ENCODE data around the gene PDCD11. TPM values are rescaled to one million over a fixed set of nuclear protein-coding genes. Genes with fewer than 3 reads are reported as not detected.
"Not testable (repeated sequence)": the region's sequence is repeated elsewhere in the genome, so short reads cannot be mapped to it uniquely, and the experiment has no call there.

The PDCD11 gene, protein sequence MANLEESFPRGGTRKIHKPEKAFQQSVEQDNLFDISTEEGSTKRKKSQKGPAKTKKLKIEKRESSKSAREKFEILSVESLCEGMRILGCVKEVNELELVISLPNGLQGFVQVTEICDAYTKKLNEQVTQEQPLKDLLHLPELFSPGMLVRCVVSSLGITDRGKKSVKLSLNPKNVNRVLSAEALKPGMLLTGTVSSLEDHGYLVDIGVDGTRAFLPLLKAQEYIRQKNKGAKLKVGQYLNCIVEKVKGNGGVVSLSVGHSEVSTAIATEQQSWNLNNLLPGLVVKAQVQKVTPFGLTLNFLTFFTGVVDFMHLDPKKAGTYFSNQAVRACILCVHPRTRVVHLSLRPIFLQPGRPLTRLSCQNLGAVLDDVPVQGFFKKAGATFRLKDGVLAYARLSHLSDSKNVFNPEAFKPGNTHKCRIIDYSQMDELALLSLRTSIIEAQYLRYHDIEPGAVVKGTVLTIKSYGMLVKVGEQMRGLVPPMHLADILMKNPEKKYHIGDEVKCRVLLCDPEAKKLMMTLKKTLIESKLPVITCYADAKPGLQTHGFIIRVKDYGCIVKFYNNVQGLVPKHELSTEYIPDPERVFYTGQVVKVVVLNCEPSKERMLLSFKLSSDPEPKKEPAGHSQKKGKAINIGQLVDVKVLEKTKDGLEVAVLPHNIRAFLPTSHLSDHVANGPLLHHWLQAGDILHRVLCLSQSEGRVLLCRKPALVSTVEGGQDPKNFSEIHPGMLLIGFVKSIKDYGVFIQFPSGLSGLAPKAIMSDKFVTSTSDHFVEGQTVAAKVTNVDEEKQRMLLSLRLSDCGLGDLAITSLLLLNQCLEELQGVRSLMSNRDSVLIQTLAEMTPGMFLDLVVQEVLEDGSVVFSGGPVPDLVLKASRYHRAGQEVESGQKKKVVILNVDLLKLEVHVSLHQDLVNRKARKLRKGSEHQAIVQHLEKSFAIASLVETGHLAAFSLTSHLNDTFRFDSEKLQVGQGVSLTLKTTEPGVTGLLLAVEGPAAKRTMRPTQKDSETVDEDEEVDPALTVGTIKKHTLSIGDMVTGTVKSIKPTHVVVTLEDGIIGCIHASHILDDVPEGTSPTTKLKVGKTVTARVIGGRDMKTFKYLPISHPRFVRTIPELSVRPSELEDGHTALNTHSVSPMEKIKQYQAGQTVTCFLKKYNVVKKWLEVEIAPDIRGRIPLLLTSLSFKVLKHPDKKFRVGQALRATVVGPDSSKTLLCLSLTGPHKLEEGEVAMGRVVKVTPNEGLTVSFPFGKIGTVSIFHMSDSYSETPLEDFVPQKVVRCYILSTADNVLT (N-terminal part only)
- polyA plus RNA-seq = 10 to 100 TPM; 12.2 to 15.5 TPM

DNA sequence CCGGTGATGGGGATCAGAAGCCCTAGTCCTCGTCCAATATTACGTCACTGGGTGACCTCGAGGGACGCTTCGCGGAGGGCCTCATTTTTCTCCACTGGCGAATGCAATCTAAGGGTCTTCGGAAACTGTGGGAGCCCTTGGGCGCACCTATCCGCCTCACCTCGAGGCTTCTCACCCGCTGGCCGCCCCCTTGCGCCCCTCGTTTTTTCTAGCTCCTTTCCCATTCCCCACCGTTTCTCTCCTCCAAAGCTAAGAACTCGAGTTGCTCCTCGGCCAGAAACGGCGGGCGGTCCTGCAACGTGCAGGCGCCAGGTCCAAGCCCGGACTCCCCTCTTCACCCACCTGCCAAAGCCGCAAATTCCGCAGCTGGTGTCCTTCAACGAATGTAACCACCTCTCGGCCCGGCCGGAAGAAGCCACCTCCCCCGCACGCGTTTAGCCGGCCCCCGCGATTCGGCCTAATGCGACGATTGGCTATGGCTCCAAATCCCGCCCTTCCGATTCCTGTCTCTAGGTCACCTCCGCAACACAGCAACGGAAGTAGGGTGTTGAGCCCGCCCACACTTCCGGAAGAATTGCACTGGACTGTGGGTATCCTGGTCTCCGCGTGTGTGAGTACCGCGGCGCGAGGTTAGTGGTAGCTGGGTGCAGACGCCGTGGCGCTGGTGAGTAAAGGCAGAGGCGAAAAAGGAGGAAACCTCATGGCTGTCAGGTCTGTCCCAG lies at the start of gene PDCD11, which contains the start of gene ATP5MK:
Gene PDCD11, plus strand, starts transcription at position 560 of the 722 bp plus-strand sequence. CDS start 1,801 bp downstream, outside the sequence.
Gene ATP5MK, minus strand, starts transcription at position 409 of the 722 bp plus-strand sequence. CDS start 4,018 bp downstream, outside the sequence.
- WGBS, 2 donors = 0% methylated on average over 56 of the region's 56 CpGs
- Histone ChIP-seq H3K4me1 (ENCODE audit: control insufficient read depth in 2 of 2, insufficient read depth in 2 of 2, low read length in 1 of 2) (peaks cover 5% of the 10 kb centered on the region in 2 donors), H3K4me3 (ENCODE audit: low read depth in 1 of 2, low read length in 2 of 2) (peak within 1 kb of the TSS; percentile 98 to 99), H3K9me3 (ENCODE audit: control insufficient read depth in 2 of 2, insufficient read depth in 1 of 2, low read depth in 1 of 2, low read length in 1 of 2) (no peaks in the 10 kb centered on the region), H3K27ac (ENCODE audit: low read depth in 2 of 2, low read length in 1 of 2) (peak within 1 kb of the TSS; percentile 86 to 91), H3K27me3 (ENCODE audit: control insufficient read depth in 1 of 2, insufficient read depth in 2 of 2, low read length in 2 of 2) (no peaks in the 10 kb centered on the region), H3K36me3 (ENCODE audit: control insufficient read depth in 2 of 2, insufficient read depth in 2 of 2, low read length in 1 of 2) (peaks cover 2 to 13% of the 10 kb centered on the region in 2 donors)

DNA sequence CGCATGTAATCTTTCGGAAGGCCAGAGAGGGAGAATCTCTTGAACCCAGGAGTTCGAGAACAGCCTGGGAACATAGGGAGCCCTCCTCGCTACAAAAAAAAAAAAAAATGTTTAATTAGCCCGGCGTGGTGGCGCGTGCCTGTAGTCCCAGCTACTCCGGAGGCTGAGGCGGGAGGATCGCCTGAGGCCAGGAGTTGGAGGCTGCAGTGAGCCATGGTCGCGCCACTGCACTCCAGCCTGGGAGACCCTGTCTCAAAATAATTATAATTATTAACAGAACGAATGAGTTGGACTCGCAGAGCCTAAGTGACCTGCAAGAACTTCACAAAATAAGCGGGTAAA lies 46.3 kb upstream of the PDCD11 start:
- 47 to 53% methylated on average over 16 of the region's 16 CpGs for WGBS, 2 donors
- peak overlapping the region; percentile 74 for H3K27ac ChIP-seq (ENCODE audit: low read depth in 2 of 2, low read length in 1 of 2)

DNA sequence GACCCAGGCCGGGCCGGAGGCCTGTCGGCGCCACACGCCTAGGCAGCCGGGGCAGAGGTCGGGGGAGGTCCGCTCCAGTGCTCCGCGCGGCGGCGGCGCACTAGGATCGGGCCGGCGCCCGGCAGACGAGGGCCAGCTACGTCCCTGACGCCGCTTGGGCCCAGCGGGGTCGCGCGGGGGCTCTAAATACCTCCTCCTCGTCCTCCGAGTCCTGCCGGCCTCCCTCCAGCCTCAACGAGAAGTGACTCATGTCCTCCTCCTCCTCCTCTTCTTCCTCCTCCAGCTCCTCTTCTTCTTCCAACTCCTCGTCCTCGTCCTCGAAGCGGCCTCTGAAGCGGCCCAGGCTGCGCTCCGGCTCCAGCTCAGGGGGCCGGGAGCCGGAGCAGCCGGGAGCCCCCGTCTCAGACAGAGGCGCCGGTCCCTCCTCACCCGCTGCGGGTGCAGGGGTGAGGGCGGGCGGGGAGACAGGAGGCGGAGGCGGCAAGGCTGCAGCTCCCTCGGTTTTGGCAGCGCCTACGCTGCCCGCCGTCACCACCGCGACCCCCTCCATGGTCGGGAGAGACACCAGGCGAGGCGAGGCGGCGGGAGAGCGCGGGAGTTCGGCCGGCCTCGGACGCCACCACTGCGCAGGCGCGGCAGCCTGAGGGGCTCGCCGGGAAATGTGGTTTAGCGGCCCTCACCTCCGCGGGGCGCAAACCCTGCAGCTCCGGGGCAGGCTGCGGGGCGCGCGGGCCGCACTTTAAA lies 45.7 kb upstream of the PDCD11 start, which contains the start of gene PCGF6:
Gene PCGF6, minus strand, starts transcription at position 624 of the 744 bp plus-strand sequence. Its CDS starts 74 bp downstream, at position 550.
- WGBS, 2 donors = 0 to 1% methylated on average over 82 of the region's 82 CpGs
- no peaks in the 10 kb centered on the region for H3K36me3 ChIP-seq (ENCODE audit: control insufficient read depth in 2 of 2, insufficient read depth in 2 of 2, low read length in 1 of 2)
- peak within 1 kb of the TSS; percentile 74 for H3K27ac ChIP-seq (ENCODE audit: low read depth in 2 of 2, low read length in 1 of 2)
- H3K27me3 ChIP-seq (ENCODE audit: control insufficient read depth in 1 of 2, insufficient read depth in 2 of 2, low read length in 2 of 2) = no peaks in the 10 kb centered on the region
- H3K9me3 ChIP-seq (ENCODE audit: control insufficient read depth in 2 of 2, insufficient read depth in 1 of 2, low read depth in 1 of 2, low read length in 1 of 2) = no peaks in the 10 kb centered on the region
- H3K4me3 ChIP-seq (ENCODE audit: low read depth in 1 of 2, low read length in 2 of 2) = peak within 1 kb of the TSS; percentile 71 to 75
- peaks cover 2% of the 10 kb centered on the region in 2 donors for H3K4me1 ChIP-seq (ENCODE audit: control insufficient read depth in 2 of 2, insufficient read depth in 2 of 2, low read length in 1 of 2)

More for the DNA sequence above, 46.3 kb upstream of the PDCD11 start:
- H3K4me3 ChIP-seq (ENCODE audit: low read depth in 1 of 2, low read length in 2 of 2) = peak overlapping the region; percentile 71 to 75
- no peaks in the 10 kb centered on the region for H3K9me3 ChIP-seq (ENCODE audit: control insufficient read depth in 2 of 2, insufficient read depth in 1 of 2, low read depth in 1 of 2, low read length in 1 of 2)
- H3K4me1 ChIP-seq (ENCODE audit: control insufficient read depth in 2 of 2, insufficient read depth in 2 of 2, low read length in 1 of 2) = peaks cover 2% of the 10 kb centered on the region in 2 donors
- H3K27me3 ChIP-seq (ENCODE audit: control insufficient read depth in 1 of 2, insufficient read depth in 2 of 2, low read length in 2 of 2) = no peaks in the 10 kb centered on the region
- H3K36me3 ChIP-seq (ENCODE audit: control insufficient read depth in 2 of 2, insufficient read depth in 2 of 2, low read length in 1 of 2) = no peaks in the 10 kb centered on the region

DNA sequence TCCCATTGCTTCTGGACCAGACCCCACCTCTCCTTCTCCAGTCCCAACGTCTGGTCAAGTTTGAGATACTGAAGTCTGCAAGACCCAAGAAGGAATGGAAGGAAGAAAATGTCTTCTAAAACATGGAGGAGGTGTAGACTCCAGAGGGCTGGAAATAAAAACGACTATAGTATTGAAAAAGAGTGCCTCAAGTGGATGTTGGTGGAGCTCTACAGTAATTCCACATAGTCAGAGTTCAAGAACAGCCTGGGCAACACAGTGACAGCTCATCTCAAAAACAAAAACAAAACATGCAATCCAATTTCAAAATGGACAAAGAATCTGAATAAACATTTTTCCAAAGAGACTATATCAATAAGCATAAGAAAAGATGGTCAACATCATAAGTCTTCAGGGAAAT lies 43.1 kb upstream of the PDCD11 start:
- Histone ChIP-seq H3K27ac (ENCODE audit: low read depth in 2 of 2, low read length in 1 of 2) (no peak overlapping the region), H3K27me3 (ENCODE audit: control insufficient read depth in 1 of 2, insufficient read depth in 2 of 2, low read length in 2 of 2) (no peaks in the 10 kb centered on the region), H3K4me1 (ENCODE audit: control insufficient read depth in 2 of 2, insufficient read depth in 2 of 2, low read length in 1 of 2) (peaks cover 2% of the 10 kb centered on the region in 2 donors), H3K36me3 (ENCODE audit: control insufficient read depth in 2 of 2, insufficient read depth in 2 of 2, low read length in 1 of 2) (no peaks in the 10 kb centered on the region), H3K4me3 (ENCODE audit: low read depth in 1 of 2, low read length in 2 of 2) (no peak overlapping the region), H3K9me3 (ENCODE audit: control insufficient read depth in 2 of 2, insufficient read depth in 1 of 2, low read depth in 1 of 2, low read length in 1 of 2) (no peaks in the 10 kb centered on the region)
- WGBS, 2 donors = 47 to 54% methylated on average over 2 of the region's 2 CpGs

DNA sequence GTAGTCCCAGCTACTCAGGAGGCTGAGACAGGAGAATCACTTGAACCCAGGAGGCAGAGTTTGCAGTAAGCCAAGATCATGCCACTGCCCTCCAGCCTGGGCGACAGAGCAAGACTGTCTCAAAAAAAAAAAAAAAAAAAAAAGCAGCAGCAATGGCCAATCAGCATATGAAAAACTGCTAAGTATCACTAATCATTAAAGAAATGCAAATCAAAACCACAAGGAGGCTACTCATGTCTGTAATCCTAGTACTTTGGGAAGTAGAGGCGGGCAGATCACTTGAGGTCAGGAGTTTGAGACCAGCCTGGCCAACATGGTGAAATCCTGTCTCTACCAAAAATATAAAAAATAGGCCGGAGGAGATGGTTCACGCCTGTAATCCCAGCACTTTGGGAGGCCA lies 41.9 kb upstream of the PDCD11 start:
- H3K4me1 ChIP-seq (ENCODE audit: control insufficient read depth in 2 of 2, insufficient read depth in 2 of 2, low read length in 1 of 2); H3K9me3 ChIP-seq (ENCODE audit: control insufficient read depth in 2 of 2, insufficient read depth in 1 of 2, low read depth in 1 of 2, low read length in 1 of 2); H3K4me3 ChIP-seq (ENCODE audit: low read depth in 1 of 2, low read length in 2 of 2); H3K27ac ChIP-seq (ENCODE audit: low read depth in 2 of 2, low read length in 1 of 2); H3K36me3 ChIP-seq (ENCODE audit: control insufficient read depth in 2 of 2, insufficient read depth in 2 of 2, low read length in 1 of 2); H3K27me3 ChIP-seq (ENCODE audit: control insufficient read depth in 1 of 2, insufficient read depth in 2 of 2, low read length in 2 of 2): not testable (repeated sequence)
- 91 to 94% methylated on average over 4 of the region's 4 CpGs for WGBS, 2 donors

DNA sequence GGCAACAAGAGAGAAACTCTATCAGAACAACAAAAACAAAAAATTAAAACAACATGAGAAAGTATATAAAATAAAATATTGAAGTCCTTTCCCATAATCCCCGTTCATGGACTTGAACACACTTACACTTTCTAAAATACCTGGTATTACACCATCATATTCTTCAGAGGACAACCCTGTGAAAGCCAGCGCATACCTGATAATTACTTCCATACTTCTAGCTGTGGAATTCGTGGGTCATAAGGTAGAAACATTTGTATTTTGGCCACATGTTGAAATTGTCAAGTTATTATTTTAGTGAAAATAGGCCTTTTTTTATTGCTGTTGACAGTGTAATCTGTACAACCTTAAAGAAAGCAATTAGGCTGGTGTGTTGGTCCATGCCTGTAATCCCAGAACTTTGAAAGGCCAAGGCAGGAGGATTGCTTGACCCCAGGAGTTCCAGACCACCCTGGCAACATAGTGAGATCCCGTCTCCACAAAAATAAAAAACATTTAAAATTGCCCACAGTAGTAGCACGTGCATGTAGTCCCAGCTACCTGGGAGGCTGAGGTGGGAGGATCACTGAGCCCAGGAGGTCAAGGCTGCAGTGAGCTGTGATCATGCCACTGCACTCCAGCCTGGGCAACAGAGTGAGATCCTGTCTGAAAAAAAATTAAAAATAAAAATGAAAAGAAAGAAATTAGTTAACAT lies 40.4 kb upstream of the PDCD11 start:
- Histone ChIP-seq H3K4me3 (ENCODE audit: low read depth in 1 of 2, low read length in 2 of 2) (no peak overlapping the region), H3K4me1 (ENCODE audit: control insufficient read depth in 2 of 2, insufficient read depth in 2 of 2, low read length in 1 of 2) (peaks cover 0 to 2% of the 10 kb centered on the region in 2 donors), H3K27me3 (ENCODE audit: control insufficient read depth in 1 of 2, insufficient read depth in 2 of 2, low read length in 2 of 2) (no peaks in the 10 kb centered on the region), H3K27ac (ENCODE audit: low read depth in 2 of 2, low read length in 1 of 2) (no peak overlapping the region), H3K9me3 (ENCODE audit: control insufficient read depth in 2 of 2, insufficient read depth in 1 of 2, low read depth in 1 of 2, low read length in 1 of 2) (no peaks in the 10 kb centered on the region), H3K36me3 (ENCODE audit: control insufficient read depth in 2 of 2, insufficient read depth in 2 of 2, low read length in 1 of 2) (no peaks in the 10 kb centered on the region)
- 76 to 81% methylated on average over 5 of the region's 5 CpGs for WGBS, 2 donors

DNA sequence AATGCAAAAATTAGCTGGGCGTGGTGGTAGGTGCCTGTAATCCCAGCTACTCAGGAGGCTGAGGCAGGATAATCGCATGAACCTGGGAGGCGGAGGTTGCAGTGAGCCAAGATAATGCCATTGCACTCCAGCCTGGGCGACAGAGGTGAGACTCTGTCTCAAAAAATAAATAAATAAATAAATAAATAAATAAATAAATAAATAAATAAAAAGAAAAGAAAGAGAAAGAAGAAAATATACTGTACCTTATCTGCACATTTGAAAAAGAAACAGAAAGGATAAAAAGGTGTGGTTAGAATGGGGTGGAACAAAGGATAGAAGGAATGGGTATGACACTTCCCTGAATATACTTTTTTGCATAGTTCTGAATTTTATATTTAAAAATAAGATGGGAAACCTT lies 36.9 kb upstream of the PDCD11 start:
- 93 to 94% methylated on average over 4 of the region's 4 CpGs for WGBS, 2 donors

DNA sequence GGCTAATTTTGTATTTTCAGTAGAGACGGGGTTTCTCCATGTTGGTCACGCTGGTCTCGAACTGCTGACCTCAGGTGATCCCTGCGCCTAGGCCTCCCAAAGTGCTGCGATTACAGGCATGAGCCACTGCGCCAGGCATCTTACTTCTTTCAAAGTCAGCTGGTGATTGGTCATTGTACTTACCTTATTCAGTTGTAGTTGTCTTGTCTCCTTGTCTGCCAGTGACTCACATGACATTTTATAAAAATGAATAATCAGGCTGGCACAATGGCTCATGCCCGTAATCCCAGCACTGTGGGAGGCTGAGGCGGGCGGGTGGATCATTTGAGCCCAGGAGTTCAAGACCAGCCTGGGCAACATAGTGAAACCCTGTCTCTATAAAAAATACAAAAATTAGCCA lies 35.6 kb upstream of the PDCD11 start:
- 81% methylated on average over 9 of the region's 9 CpGs for WGBS, 2 donors
- H3K9me3 ChIP-seq (ENCODE audit: control insufficient read depth in 2 of 2, insufficient read depth in 1 of 2, low read depth in 1 of 2, low read length in 1 of 2); H3K27me3 ChIP-seq (ENCODE audit: control insufficient read depth in 1 of 2, insufficient read depth in 2 of 2, low read length in 2 of 2); H3K36me3 ChIP-seq (ENCODE audit: control insufficient read depth in 2 of 2, insufficient read depth in 2 of 2, low read length in 1 of 2); H3K4me1 ChIP-seq (ENCODE audit: control insufficient read depth in 2 of 2, insufficient read depth in 2 of 2, low read length in 1 of 2); H3K27ac ChIP-seq (ENCODE audit: low read depth in 2 of 2, low read length in 1 of 2); H3K4me3 ChIP-seq (ENCODE audit: low read depth in 1 of 2, low read length in 2 of 2): not testable (repeated sequence)

More for the DNA sequence above, 36.9 kb upstream of the PDCD11 start:
- H3K4me1 ChIP-seq (ENCODE audit: control insufficient read depth in 2 of 2, insufficient read depth in 2 of 2, low read length in 1 of 2); H3K27me3 ChIP-seq (ENCODE audit: control insufficient read depth in 1 of 2, insufficient read depth in 2 of 2, low read length in 2 of 2); H3K27ac ChIP-seq (ENCODE audit: low read depth in 2 of 2, low read length in 1 of 2); H3K36me3 ChIP-seq (ENCODE audit: control insufficient read depth in 2 of 2, insufficient read depth in 2 of 2, low read length in 1 of 2); H3K9me3 ChIP-seq (ENCODE audit: control insufficient read depth in 2 of 2, insufficient read depth in 1 of 2, low read depth in 1 of 2, low read length in 1 of 2); H3K4me3 ChIP-seq (ENCODE audit: low read depth in 1 of 2, low read length in 2 of 2): not testable (repeated sequence)
